GM21360 (cell line): ENCODE data around the gene CTSV.
"Not testable (repeated sequence)": the region's sequence is repeated elsewhere in the genome, so short reads cannot be mapped to it uniquely, and the experiment has no call there.

Source experiments
- ATAC-seq: cut with Tn5 transposase; IDR thresholded peaks from one replicate; pipeline ENCODE4 v1.9.1; 2021; ENCODE audit warnings: mild to moderate bottlenecking, moderate library complexity; ENCODE audit not compliant: unreplicated experiment

The CTSV gene

GRCh38 chr9:97045300-97045699, 6.4 kb upstream of the CTSV start:
- no peak for ATAC-seq

- ATAC-seq: no peak
These were observed 3.0 kb upstream of the CTSV start for GRCh38 chr9:97041898-97042297.

- ATAC-seq: no peak
These were observed 545 bp upstream of the CTSV start for GRCh38 chr9:97039514-97039860.

GRCh38 chr9:97023505-97023904, 15.4 kb downstream of the CTSV start:
- not testable (repeated sequence) for ATAC-seq

GRCh38 chr9:97013151-97014132, 25.5 kb downstream of the CTSV start:
- ATAC-seq: peak; percentile 69

GRCh38 chr9:97012617-97013016, 26.3 kb downstream of the CTSV start:
- peak; percentile 67 for ATAC-seq

- not testable (repeated sequence) for ATAC-seq
These were observed 36.7 kb downstream of the CTSV start for GRCh38 chr9:97002195-97002594.

- not testable (repeated sequence) for ATAC-seq
These were observed 37.6 kb downstream of the CTSV start for GRCh38 chr9:97001338-97001737.

- not testable (repeated sequence) for ATAC-seq
These were observed 38.7 kb downstream of the CTSV start for GRCh38 chr9:97000139-97000787.

GRCh38 chr9:96999733-97000132, 39.2 kb downstream of the CTSV start:
- ATAC-seq: not testable (repeated sequence)

GRCh38 chr9:96997009-96997701, 41.8 kb downstream of the CTSV start:
- not testable (repeated sequence) for ATAC-seq

GRCh38 chr9:96994531-96995016, 44.4 kb downstream of the CTSV start:
- ATAC-seq: not testable (repeated sequence)

- ATAC-seq: not testable (repeated sequence)
These were observed 46.6 kb downstream of the CTSV start for GRCh38 chr9:96992303-96992702.

- not testable (repeated sequence) for ATAC-seq
These were observed 49.1 kb downstream of the CTSV start for GRCh38 chr9:96989747-96990318.

GRCh38 chr9:96984887-96985286, 54.1 kb downstream of the CTSV start:
- ATAC-seq: not testable (repeated sequence)

- not testable (repeated sequence) for ATAC-seq
These were observed 54.8 kb downstream of the CTSV start for GRCh38 chr9:96984139-96984538.

GRCh38 chr9:96983496-96984122, 55.3 kb downstream of the CTSV start:
- ATAC-seq: not testable (repeated sequence)
